ENCODE measurements around the gene TFPT.
"Not testable (repeated sequence)": the region's sequence is repeated elsewhere in the genome, so short reads cannot be mapped to it uniquely, and the experiment has no call there.

Gene TFPT

GRCh38 chr19:54102421-54103169, 12.9 kb downstream of the TFPT start, which contains the start of gene NDUFA3:
NDUFA3 (plus strand) TSS chr19:54102855; CDS start chr19:54102879, 24 bp downstream.
- H3K4me3 ChIP-seq (ENCODE audit: low read depth, low read length): peak within 1 kb of the TSS; percentile 87
- TF ChIP-seq, protein P1, sequence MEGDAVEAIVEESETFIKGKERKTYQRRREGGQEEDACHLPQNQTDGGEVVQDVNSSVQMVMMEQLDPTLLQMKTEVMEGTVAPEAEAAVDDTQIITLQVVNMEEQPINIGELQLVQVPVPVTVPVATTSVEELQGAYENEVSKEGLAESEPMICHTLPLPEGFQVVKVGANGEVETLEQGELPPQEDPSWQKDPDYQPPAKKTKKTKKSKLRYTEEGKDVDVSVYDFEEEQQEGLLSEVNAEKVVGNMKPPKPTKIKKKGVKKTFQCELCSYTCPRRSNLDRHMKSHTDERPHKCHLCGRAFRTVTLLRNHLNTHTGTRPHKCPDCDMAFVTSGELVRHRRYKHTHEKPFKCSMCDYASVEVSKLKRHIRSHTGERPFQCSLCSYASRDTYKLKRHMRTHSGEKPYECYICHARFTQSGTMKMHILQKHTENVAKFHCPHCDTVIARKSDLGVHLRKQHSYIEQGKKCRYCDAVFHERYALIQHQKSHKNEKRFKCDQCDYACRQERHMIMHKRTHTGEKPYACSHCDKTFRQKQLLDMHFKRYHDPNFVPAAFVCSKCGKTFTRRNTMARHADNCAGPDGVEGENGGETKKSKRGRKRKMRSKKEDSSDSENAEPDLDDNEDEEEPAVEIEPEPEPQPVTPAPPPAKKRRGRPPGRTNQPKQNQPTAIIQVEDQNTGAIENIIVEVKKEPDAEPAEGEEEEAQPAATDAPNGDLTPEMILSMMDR (IDR thresholded peaks at IDR 0.05; ENCODE audit: low read depth, low read length): no peak

GRCh38 chr19:54100561-54100960, 14.9 kb downstream of the TFPT start, which contains the start of gene OSCAR:
OSCAR (minus strand) TSS chr19:54100803; CDS start chr19:54100792, 11 bp downstream.
- H3K4me3 ChIP-seq (ENCODE audit: low read depth, low read length): no peak within 1 kb of the TSS

GRCh38 chr19:54099903-54100255, 15.6 kb downstream of the TFPT start:
- H3K4me3 ChIP-seq (ENCODE audit: low read depth, low read length): not testable (repeated sequence)

More at GRCh38 chr19:54100561-54100960, 14.9 kb downstream of the TFPT start, which contains the start of gene OSCAR:
- TF ChIP-seq, protein P1 (IDR thresholded peaks at IDR 0.05; ENCODE audit: low read depth, low read length): no peak

DNA sequence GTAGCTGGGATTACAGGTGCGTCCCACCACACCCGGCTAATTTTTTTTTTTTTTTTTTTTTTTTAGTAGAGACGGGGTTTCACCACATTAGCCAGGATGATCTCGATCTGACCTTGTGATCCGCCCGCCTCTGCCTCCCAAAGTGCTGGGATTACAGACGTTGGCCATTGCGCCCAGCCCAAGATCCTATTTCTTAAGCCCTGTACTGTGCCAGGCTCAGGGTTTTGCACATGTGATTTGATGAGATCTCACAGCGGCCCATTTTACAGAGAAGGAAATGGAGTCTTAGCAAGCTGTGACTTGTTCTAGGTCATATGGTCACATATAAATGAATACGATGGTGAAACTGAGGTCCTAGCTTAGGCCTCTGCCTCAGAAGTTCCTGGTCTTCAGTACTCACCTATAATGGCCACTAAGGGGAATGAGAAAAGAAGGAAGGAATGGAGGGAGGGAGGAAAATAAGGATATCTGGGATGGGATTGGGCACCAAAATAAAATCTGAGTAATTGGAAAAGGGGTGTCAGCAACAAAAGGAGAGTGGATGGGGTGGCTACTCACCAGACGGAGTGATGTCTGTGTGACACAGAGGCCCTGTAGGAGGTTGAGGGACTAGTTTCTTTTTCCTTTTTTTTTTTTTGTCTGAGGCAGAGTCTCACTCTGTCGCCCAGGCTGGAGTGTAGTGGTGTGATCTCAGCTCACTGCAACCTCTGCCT, 16.1 kb downstream of the TFPT start:
- TF ChIP-seq, protein P1 (IDR thresholded peaks at IDR 0.05; ENCODE audit: low read depth, low read length): no peak
- H3K4me3 ChIP-seq (ENCODE audit: low read depth, low read length): no peak overlapping the region

DNA sequence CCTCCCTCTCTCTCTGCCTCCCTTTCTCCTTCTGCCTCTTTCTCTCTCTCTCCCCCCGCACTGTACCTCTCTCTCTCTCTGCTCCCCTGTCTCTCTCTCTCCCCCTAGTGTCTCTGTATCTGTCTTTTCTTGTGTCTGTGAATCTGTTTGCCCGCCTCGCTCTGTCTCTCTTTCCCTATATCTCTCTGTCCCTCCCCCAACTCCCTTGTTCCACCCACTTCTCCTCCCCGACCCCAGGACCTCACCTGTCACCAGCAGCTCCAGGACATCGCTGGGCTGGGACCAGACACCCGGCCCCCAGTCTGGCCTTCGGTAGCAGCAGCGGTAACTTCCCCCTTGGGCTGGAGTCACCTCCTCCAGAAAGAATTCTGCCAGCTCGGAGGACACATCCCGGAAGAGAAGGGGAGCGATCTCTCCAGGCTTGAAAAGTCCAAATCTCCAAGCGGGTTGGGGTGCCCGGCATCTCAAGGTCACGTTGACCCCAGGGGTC, 18.8 kb downstream of the TFPT start:
- H3K4me3 ChIP-seq (ENCODE audit: low read depth, low read length): no peak overlapping the region
- TF ChIP-seq, protein P1 (IDR thresholded peaks at IDR 0.05; ENCODE audit: low read depth, low read length): peak; percentile 13; the same call in 1 of the 2 replicates

GRCh38 chr19:54095859-54096616, 19.4 kb downstream of the TFPT start:
- H3K4me3 ChIP-seq (ENCODE audit: low read depth, low read length): peak overlapping the region; percentile 30; the same call in 1 of the 2 replicates

DNA sequence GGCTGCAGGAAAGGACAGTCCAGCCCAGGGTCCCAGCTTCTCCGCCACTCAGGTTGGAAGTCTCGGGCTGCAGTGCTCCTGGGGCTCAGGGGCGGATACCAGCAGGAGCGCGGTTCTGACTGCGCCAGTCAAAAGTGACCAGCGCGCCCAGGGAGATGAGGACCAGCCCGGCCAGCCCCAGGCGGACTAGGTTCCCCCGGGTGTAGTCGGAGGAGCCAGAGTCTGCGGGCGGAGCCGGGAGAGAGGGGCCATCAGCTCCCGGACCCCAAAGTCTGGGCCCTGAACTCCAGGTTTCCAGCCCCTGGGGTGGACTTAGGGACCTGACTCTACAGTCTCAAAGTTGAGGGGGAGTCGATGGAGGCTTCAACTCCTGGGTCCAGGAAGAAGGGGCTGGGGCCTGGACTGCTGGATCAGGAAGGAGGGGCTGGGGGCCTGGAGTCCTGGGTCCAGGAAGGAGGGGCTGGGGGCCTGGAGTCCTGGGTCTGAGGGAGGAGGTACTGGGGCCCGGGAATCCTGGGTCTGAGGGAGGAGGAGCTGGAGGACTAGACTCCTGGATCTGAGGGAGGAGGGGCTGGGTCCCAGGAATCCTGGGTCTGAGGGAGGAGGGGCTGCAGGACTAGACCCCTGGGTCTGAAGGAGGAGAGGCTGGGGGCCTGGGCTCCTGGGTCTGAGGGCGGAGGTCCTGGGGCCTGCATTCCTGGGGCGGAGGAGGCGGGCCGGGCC, 20.2 kb downstream of the TFPT start:
- TF ChIP-seq, protein P1 (IDR thresholded peaks at IDR 0.05; ENCODE audit: low read depth, low read length): no peak
- peak overlapping the region; percentile 30; the same call in 1 of the 2 replicates for H3K4me3 ChIP-seq (ENCODE audit: low read depth, low read length)
